Measurements from ENCODE around the gene ZBED4.

ZBED4 gene

GRCh38 chr22:49921508-49922278 lies 68.0 kb downstream of the ZBED4 start:
- no peak for DNase-seq (ENCODE audit: low spot score)

DNA sequence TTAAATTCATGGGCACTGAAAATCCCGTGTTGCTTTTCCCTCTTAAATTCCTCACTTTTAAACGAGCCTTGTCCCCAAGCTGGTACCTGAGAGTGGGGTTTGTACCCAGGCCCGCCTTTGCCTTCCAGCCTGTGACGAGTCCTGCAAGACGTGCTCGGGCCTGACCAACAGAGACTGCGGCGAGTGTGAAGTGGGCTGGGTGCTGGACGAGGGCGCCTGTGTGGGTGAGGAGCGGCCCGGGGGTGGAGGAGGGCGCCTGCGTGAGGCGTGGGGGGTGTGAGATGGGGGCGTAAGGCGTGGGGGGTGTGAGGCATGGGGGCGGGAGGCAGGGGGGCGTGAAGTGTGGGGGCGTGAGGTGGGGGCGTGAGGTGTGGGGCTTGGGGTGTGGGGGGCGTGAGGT lies 68.8 kb downstream of the ZBED4 start:
- DNase-seq (ENCODE audit: low spot score): no peak

- DNase-seq (ENCODE audit: low spot score): no peak
These were observed 69.3 kb downstream of the ZBED4 start for GRCh38 chr22:49922926-49923325.

DNA sequence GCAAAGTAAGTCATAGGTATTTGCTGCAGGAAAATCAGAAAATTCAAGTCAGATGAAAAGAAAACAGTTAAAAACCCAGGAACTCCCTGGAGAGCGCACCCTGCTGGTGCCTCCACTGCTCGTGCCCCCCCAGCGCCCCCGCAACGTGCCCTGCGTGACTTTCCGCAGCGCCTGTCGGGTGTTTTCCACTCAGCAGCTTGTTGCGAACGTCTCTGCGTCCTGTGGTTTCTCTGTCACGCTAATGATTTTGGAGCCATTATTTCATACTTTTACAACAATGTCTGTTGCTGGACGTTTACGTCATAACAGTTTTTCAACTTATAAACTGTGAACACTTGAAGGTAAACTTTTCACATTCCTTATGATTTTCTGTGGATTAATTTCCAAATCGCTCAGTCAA lies 69.8 kb downstream of the ZBED4 start:
- DNase-seq (ENCODE audit: low spot score): no peak

DNA sequence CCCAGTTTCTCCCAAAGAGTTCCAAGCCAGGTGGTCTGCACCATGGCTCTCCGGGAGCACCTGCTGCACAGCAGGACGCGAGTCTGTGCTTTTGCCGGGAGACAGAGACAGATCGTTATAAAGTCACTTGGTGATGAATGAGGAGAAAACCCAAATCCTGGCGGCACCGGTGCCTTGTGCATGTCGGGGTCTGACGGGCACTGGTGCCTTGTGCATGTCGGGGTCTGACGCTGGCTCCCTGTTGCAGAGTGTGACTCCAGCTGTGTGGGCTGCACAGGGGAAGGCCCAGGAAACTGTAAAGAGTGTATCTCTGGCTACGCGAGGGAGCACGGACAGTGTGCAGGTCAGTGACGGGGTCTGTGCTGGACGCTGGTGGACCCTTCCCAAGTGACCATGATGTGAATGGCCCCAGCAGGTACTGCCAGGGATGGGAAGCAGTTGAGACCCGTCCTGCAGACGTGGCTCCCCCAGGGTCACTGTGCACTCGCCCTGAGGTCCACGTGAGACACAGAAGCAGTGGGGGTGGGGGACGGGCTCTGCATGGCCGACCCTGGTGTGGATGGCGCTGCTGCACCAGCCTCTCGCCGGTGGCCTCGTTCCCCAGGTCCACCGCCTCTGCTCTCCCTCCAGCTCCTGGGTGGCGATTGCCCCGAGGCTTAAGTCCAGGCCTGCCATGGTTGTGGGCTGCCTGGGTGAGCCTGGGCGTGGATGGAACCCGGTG lies 70.6 kb downstream of the ZBED4 start:
- DNase-seq (ENCODE audit: low spot score): no peak

DNA sequence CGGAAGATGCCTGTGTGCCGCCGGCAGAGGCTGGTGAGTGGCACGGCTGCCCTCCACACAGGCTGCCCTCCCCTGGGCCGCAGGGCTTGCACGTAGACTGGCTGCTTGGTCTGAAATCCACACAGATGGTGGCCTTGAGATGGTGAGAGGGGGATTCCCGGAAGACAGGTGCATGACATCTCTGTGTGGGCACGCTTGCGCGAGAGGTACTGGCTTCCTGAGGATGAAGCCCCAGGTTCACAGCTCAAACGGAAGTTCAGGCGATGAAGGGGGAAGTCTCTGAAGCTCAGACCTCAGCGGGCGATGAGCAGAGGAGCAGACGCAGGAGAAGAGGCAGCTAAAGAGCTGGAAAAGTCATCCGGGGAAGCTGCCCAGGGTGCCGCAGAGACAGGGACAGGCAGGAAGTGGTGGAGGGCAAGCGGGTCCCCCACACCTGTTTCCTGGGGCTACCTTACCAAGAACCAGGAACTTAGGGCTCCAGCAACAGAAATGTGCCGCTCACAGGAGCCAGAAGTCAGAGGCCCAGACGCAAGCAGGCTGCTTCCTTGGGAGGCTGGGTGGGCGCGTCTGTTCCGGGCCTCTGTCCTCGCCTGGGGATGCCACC lies 72.0 kb downstream of the ZBED4 start:
- no peak for DNase-seq (ENCODE audit: low spot score)

DNA sequence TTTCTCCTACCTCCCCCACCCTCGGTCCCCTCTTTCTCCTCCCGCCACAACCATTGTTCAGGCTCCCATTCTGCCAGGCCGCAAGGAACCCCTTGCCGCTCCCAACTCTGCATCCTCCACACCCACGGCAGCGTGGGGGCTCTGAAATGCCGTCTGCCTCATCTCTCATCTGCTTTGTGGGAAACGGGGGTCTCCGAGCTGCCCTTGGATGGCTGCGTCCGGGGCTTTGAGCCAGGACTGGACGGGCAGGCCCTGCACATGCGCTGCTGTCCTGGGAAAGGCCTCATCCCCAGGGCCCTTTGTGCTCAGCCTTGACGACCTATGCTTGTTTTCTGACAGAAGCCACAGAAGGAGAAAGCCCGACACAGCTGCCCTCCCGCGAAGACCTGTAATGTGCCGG lies 73.3 kb downstream of the ZBED4 start:
- DNase-seq (ENCODE audit: low spot score): no peak

DNA sequence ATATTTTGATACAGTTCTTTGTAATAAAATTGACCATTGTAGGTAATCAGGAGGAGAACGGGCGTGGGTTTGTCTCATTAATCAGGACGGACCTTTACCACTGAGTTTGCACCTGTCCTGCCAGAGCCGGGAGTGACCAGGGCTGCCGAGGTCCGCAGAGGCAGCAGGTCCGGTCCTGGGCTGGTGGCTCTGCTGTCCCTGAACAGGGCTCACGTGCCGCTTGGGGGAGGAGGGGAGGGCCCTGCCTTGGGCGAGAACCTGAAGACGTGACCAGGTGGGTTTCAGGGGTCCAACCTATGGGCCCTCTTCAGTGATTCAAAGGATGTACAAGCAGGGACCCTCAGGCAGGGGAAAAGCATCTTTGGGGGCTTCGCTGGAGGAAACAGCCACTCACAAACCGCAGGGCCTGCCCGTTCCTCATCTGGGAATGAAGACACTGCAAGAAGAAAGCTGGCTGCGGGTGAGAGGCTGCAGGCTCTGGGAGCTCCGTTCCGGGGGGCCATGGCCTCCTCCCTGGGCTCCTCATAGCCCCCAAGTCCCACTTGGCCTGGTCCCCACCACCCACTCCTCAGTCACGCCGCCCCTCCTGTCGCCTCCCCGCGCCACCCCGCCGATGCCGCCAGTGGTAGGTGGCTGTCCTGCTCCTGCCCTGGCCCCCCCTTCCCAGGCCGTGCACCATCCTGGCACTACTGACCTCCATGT lies 74.0 kb downstream of the ZBED4 start:
- DNase-seq (ENCODE audit: low spot score): no peak

GRCh38 chr22:49928185-49928495 lies 74.5 kb downstream of the ZBED4 start:
- no peak for DNase-seq (ENCODE audit: low spot score)

GRCh38 chr22:49928555-49929210 lies 75.0 kb downstream of the ZBED4 start:
- no peak for DNase-seq (ENCODE audit: low spot score)

DNA sequence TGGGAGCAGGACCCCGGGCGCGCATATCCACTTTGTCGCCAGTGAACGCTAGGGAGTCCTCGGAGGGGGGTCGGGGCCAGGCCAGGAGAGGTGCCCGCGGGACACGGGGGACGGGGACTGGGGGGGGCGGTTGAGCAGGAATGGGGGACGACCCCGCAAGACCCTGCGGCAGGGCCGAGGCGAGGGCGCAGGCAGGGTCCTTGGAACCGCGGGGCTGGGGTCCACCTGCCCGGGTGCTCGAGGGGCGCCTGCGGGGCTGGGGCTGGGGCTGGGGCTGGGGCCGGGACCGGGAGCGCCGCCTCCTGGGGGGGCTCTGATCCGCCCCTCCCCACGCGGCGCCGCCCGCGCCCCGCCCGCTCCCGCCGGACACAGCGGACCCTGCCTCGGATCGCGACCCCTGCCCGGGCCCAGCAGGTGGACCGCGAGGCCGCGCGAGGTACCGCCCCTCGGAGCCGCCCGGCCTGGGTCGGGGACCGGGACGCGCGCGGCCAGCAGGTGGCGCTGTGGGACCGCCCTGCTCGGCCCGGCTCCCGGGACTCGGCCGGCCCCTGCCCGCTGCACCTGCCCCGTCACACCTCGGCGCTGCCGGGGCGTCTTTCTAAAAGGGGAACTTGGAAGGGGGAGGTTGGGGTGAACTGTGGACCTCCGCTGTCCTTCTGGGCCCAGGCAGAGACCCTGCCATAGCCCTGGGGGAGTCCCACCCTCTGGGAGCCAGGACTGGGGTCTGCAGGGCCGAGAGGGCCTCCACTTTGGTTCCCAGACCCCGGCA lies 75.8 kb downstream of the ZBED4 start:
- DNase-seq (ENCODE audit: low spot score): peak; percentile 60

GRCh38 chr22:49929994-49930575 lies 76.4 kb downstream of the ZBED4 start:
- no peak for DNase-seq (ENCODE audit: low spot score)

DNA sequence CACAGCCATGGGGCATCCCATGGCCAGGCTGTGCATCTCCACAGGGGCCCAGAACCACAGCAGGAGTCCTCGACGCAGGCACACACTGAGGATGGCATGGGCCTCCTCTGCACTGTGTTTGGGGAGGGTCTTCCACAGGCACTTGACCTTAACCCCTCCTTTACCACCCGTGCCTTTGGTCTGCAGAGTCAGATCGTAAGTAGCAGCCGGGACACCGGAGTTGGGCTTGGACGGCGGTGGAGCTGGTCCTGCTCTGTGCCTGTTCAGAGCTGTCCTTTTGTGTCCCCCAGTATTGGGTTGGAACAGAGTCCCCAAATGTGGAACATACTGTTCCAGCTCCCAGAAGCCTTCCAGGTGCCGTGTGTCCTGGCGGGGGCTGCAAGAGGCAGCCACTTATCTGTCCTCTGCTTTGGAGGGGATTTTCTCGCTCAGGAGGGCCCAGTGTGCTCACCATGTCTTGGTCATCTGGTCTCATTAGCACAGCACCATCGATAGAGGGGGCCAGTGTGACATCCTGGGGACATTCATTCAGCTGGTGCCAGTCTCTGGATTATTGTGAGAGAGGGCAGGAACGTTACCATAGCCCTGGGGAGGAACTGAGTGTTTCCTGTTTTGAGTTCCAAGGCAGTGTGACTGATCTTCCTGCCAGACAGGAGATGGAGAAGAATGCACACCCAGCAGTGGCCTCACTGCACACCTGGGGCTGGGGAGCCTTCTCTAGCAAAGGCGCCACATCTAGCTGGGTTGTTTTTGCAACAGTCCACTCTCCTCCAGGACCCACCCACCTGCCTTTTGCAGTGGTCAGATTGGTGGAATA lies 77.2 kb downstream of the ZBED4 start:
- peak; percentile 96 for DNase-seq (ENCODE audit: low spot score)

GRCh38 chr22:49933236-49934159 lies 79.9 kb downstream of the ZBED4 start:
- DNase-seq (ENCODE audit: low spot score): no peak

DNA sequence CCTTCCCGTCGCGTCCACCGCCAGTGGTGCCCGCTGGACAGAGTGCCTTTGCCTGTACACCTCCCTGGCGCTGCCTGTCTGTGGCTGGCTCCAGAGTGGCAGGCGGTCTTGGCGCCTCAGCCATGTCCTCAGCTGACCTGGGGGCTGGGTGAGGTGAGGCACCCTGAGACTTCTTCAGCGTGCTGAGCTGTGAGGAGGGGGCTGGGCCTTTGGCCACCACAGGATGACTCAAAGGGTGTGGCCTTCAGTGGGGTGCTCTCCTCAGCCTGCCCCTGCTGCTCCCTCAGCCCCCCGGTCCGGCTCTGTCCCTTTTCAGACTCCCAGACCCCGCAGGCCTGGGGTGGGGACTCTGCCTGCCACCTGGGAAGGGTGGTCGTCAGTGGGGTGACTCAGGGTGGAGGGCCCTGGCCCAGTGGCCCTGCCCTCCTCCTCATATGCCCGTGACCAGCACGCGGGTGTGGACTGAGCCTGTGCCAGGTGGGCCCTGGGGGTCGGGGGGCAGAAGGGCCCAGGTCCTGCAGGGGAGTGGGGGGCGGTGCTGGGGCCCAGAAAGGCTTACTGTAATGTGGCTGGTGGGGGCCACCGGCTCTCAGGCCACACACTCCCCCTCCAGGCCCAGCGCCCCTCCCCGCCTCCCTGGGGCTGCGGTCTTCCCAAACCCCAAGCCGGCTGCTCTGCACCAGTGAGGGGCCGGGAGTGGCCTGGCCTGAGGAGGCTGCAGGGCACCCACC lies 80.7 kb downstream of the ZBED4 start:
- peak; percentile 45 for DNase-seq (ENCODE audit: low spot score)

DNA sequence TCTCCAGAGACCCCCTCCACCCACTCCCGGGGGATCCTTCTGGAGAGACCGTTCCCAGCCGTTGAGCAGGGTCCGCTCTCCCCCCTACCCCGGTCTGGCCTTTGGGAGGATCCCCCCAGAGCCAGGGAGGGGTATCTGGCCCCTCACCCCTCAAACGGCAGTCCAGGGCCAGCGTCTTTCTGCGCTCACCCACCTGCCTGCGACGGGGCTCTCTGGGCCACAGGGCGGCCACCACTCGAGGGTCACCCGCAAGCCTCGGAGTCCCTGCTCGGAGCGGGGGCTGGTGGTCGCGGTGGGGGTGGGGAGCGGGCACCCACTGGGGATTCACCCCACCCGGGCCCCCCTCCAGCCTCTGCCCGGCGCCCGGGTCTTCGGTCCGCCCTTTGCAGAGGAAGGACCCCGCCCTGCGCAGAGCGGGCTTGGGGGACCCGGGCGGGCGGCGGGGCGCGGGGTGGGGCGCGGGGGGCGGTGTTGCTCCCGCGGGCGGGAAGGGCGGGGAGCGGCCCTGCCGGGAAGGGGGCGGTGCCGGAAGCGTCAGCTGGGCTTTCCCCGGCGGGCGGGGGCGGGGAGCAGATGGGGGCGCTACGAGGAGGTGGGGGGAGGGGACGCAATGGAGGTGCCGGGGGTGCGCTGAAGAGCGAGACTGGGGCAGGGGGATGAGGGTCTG lies 81.4 kb downstream of the ZBED4 start:
- DNase-seq (ENCODE audit: low spot score): peak; percentile 63

DNA sequence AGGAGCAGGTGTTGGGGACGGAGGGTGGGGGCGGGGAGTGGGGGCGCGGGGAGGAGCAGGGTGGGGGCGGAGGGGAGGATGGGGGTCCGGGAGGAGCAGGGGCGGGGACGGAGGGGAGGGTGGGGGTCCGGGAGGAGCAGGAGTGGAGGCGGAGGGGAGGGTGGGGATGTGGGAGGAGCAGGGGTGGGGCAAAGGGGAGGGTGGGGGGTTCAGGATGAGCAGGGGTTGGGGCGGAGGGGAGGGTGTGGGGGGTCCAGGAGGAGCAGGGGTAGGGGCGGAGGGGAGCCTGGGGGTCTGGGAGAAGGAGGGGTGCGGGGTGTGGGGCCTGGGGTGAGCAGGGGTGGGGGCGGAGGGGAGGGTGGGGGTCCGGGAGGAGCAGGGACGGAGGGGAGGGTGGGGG lies 81.9 kb downstream of the ZBED4 start:
- no peak for DNase-seq (ENCODE audit: low spot score)
